Colonic mucosa (tissue), 4 donors: ENCODE results near the gene ASTL. TPM values are rescaled to one million over a fixed set of nuclear protein-coding genes. Genes with fewer than 3 reads are reported as not detected.

Source experiments
- DNase-seq: peaks from one replicate; pipeline ENCODE4 v3.0.0-alpha.2; 2020
- H3K27ac ChIP-seq: fragments of 200-600 bp; one replicate; pipeline ENCODE4 v1.8.0; 2021
- H3K27me3 ChIP-seq: fragments of 200-600 bp; one replicate; pipeline ENCODE4 v1.8.0; 2021
- H3K36me3 ChIP-seq: fragments of 200-600 bp; one replicate; pipeline ENCODE4 v1.8.0; 2021
- H3K4me1 ChIP-seq: fragments of 200-600 bp; one replicate; pipeline ENCODE4 v1.8.0; 2021; ENCODE audit warnings: mild to moderate bottlenecking
- H3K4me3 ChIP-seq: fragments of 200-600 bp; one replicate; pipeline ENCODE4 v1.8.0; 2021
- H3K9ac ChIP-seq, 2 donors: one replicate each; pipeline ENCODE4 v1.7.0; 2013; ENCODE audit warnings: control low read depth in 2 of 2, low read depth in 2 of 2, low read length in 2 of 2
- H3K9me3 ChIP-seq: fragments of 200-600 bp; one replicate; pipeline ENCODE4 v1.8.0; 2021
- intact Hi-C: fragments of 100-400 bp; cut with DNase I; formaldehyde crosslinking; loops from one replicate; pipeline ENCODE4 v1.14.1; 2022
- total RNA-seq, 2 donors: library from RNA; stranded (reverse); fragmentation: NEBNext Ultra II Directional in 1 of 2; extraction: Animal tissue kit (Norgen Biotek cat#: 25700) in 1 of 2; gene quantifications; one replicate each; pipeline ENCODE4 v1.2.1, GENCODE V29; 2021
- TF ChIP-seq, protein P1 (sequence below): fragments of 200-600 bp; IDR thresholded peaks from one replicate; pipeline ENCODE4 v1.8.0; 2022; ENCODE audit warnings: antibody characterized with exemption, mild to moderate bottlenecking
- donor health status: healthy.
- donor health status: DM: no; HTN: no; CAD: no.
- donor health status: DM: no; HTN: no; CAD: no.

ASTL gene
- total RNA-seq, 2 donors from 2014 or later, result 0.82 TPM; not detected in 1

DNA sequence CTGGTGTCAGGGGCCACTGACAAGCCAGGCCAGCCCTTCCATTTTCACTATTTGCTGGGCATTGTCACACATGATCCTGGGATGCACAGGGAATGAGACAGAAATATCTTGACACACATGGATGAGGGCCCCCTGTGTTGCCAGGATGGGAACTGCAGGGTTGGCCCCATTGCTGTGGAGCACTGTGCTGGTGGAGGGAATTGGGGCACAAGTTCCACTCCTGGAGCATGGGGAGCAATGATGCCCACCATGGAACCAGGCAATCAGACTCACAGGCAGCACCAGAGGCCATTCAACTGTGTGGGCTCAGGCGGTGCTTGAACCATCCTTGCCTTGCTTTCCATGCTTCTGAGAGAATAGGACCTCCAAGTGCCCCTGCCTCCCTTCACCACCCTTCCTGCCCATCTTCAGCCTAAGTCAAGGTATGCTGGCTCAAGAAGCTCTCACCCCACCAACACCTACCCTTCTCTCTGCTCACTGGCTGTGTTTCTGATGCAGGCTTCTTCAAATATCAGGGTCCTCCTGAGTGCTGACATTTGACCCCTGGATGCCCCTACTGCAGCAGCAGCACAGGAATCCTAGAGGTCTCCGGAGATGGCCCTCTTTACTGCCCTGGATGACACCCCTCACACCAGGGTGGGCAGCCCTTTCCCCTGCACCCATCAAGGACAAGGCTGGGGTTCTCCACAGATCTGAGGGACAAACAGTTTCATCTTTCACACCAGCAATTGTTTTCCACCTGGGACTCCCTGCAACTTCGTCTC, 33.0 kb downstream of the ASTL start:
- Histone ChIP-seq H3K36me3 (no peaks in the 10 kb centered on the region), H3K9ac (no peak overlapping the region), H3K27ac (no peak overlapping the region), H3K4me3 (no peak overlapping the region), H3K27me3 (no peaks in the 10 kb centered on the region), H3K9me3 (no peaks in the 10 kb centered on the region), H3K4me1 (no peaks in the 10 kb centered on the region)
- no peak for DNase-seq
- intact Hi-C loops, result no loop called here
- TF ChIP-seq, protein P1, sequence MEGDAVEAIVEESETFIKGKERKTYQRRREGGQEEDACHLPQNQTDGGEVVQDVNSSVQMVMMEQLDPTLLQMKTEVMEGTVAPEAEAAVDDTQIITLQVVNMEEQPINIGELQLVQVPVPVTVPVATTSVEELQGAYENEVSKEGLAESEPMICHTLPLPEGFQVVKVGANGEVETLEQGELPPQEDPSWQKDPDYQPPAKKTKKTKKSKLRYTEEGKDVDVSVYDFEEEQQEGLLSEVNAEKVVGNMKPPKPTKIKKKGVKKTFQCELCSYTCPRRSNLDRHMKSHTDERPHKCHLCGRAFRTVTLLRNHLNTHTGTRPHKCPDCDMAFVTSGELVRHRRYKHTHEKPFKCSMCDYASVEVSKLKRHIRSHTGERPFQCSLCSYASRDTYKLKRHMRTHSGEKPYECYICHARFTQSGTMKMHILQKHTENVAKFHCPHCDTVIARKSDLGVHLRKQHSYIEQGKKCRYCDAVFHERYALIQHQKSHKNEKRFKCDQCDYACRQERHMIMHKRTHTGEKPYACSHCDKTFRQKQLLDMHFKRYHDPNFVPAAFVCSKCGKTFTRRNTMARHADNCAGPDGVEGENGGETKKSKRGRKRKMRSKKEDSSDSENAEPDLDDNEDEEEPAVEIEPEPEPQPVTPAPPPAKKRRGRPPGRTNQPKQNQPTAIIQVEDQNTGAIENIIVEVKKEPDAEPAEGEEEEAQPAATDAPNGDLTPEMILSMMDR, result no peak

DNA sequence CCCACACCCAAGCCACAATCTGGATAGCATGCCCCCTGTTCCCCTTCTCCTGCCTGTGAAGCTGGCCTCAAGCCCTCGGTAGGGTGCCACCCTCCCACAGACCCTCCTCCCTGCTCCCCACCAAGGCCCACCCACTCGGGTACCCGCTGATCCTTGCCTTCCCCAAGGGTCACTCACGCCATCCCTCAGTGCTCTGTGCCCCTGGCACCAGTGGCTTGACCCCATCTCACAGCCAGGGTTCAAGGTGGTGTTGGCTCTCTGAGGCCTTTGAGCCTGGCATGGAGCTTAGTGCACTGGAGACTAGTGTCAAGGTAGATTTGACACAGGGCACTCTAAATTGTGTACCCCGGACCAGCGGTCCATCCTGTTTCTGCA, 33.8 kb downstream of the ASTL start:
- Histone ChIP-seq H3K27ac (no peak overlapping the region), H3K4me1 (no peaks in the 10 kb centered on the region), H3K36me3 (no peaks in the 10 kb centered on the region), H3K4me3 (no peak overlapping the region), H3K9me3 (no peaks in the 10 kb centered on the region), H3K9ac (no peak overlapping the region), H3K27me3 (no peaks in the 10 kb centered on the region)
- TF ChIP-seq, protein P1, result no peak
- intact Hi-C loops, result no loop called here
- DNase-seq, result no peak

DNA sequence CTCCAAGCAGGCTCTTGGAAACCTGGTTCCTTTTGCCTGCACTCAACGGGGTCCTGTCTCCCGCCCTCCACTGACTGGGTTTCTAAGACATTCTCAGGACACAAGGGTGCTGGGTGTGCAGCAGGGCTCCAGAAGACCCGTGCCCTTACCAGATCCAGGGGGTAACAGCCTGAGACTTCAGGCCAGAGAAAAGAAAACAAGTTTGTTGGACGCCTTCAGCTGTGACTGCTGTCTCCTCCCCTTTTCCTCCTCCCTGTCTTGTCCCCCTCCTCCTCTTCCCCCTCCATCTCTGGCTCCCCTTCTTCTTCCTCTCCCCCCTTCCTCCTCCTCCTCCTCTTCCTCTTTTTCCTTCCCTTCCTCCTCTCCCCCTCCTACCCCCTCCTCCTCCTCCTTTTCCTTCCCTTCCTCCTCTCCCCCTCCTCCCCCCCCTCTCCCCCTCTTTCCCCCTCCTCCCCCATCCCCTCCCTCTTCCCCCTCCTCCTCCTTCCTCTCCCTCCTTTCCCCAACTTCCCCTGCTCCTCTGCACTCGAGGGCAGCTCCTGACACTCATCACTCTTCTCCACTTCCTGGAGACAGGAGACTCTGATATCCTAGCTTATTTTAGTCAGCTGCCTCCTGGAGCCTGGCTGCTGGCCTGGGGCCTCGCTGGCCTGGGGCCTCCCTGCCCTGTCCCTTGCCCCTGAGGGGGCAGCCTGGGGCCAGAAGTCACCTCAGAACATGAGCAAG, 34.4 kb downstream of the ASTL start:
- H3K4me1 ChIP-seq, result no peaks in the 10 kb centered on the region
- H3K4me3 ChIP-seq, result no peak overlapping the region
- TF ChIP-seq, protein P1, result no peak
- H3K27ac ChIP-seq, result no peak overlapping the region
- no peak for DNase-seq
- no peak overlapping the region for H3K9ac ChIP-seq
- intact Hi-C loops, result no loop called here
- no peaks in the 10 kb centered on the region for H3K36me3 ChIP-seq
- no peaks in the 10 kb centered on the region for H3K9me3 ChIP-seq
- no peaks in the 10 kb centered on the region for H3K27me3 ChIP-seq

DNA sequence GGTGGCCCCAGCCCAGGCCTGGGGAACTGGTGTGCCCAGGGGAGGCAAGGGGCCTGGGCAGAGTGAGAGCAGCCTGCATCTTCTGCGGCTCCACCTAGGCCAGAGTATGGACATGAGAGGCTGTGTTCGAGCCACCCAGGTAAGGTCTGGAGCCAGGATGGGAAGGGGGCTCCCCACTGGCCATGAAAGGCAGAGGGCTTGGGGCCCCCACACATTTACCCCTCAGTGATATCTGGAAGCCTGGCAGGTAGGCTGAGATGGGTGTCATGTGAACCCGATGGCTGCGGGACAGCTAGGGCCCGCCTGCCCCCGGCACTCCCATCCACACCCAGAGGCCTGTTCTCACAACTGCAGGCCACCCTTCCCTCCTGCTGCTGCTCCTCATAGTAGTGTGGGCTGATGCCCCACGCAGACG, 35.1 kb downstream of the ASTL start:
- intact Hi-C loops, result no loop called here
- H3K9ac ChIP-seq, result no peak overlapping the region
- no peak for DNase-seq
- H3K4me1 ChIP-seq, result no peaks in the 10 kb centered on the region
- no peaks in the 10 kb centered on the region for H3K27me3 ChIP-seq
- H3K27ac ChIP-seq, result no peak overlapping the region
- no peaks in the 10 kb centered on the region for H3K36me3 ChIP-seq
- H3K9me3 ChIP-seq, result no peaks in the 10 kb centered on the region
- TF ChIP-seq, protein P1, result no peak
- no peak overlapping the region for H3K4me3 ChIP-seq

DNA sequence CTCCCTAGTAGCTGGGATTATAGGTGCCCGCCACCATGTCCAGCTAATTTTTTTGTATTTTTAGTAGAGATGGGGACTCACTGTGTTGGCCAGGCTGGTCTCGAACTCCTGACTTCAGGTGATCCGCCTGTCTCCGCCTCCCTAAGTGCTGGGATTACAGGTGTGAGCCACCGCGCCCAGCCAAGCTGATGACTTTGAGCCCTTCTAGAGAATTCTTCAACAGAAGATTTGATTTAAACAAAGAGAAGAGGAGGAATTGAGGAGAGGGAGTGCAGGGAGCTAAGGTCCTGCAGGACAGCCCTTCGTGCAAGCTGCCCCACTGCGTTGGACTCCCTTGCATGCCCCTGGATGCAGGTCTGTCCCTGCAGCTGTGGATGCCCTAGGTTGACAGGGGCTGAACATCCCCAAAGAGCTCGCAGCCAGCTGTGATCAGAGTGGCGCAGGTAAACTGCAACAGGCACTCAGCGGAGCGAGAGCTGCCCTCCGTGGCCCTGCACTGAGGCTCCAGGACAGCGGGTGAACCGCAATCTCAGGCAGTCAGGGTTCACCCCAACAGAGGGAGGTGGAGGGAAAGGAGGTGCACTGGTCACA, 35.6 kb downstream of the ASTL start:
- peak; percentile 11 for DNase-seq
- intact Hi-C loops, result no loop called here
- TF ChIP-seq, protein P1, result no peak
- H3K27me3 ChIP-seq, result no peaks in the 10 kb centered on the region
- no peaks in the 10 kb centered on the region for H3K9me3 ChIP-seq
- no peak overlapping the region for H3K9ac ChIP-seq
- no peaks in the 10 kb centered on the region for H3K36me3 ChIP-seq
- H3K27ac ChIP-seq, result no peak overlapping the region
- H3K4me1 ChIP-seq, result no peaks in the 10 kb centered on the region
- no peak overlapping the region for H3K4me3 ChIP-seq
